A673 (cell line): ENCODE results near the gene DSCAM. TPM values are rescaled to one million over a fixed set of nuclear protein-coding genes. Genes with fewer than 3 reads are reported as not detected.

ENCODE experiments used
- BruUV-seq: library from RNA; stranded (reverse); fragments of 400-500 nt; replicated peaks from 2 replicates; lab custom pipeline; 2021; lab: Mats Ljungman, UMichigan
- CTCF ChIA-PET: fragments of 300-600 bp; sonication (Branson Sonifier 250); formaldehyde crosslinking; loops from one replicate; lab custom pipeline; 2022; ENCODE audit warnings: antibody characterized with exemption; lab: Charles Lee
- POLR2A ChIA-PET: fragments of 300-600 bp; sonication (Branson Sonifier 250); formaldehyde crosslinking; loops from one replicate; lab custom pipeline; 2022; ENCODE audit warnings: antibody characterized with exemption; ENCODE audit not compliant: low non-redundant PET; lab: Charles Lee
- DNase-seq: peaks from one replicate; pipeline ENCODE4 v3.0.0-alpha.2; 2015; ENCODE audit warnings: low spot score
- H3K27ac ChIP-seq: fragments of 200-600 bp; sonication (generic); 2 replicates; pipeline ENCODE4 v1.5.1; 2016; ENCODE audit warnings: mixed run types, low read depth, mild to moderate bottlenecking, mixed read lengths, antibody characterized with exemption, low read length; ENCODE audit not compliant: poor library complexity, severe bottlenecking
- H3K27me3 ChIP-seq: fragments of 200-600 bp; sonication (generic); replicated peaks from 2 replicates; pipeline ENCODE4 v1.6.1; 2017; ENCODE audit warnings: mixed run types, low read depth, mild to moderate bottlenecking, mixed read lengths, antibody characterized with exemption, low read length; ENCODE audit not compliant: insufficient read depth, poor library complexity
- H3K36me3 ChIP-seq: fragments of 200-600 bp; sonication (generic); 2 replicates; pipeline ENCODE4 v1.6.1; 2016; ENCODE audit warnings: mixed run types, mild to moderate bottlenecking, mixed read lengths, antibody characterized with exemption, low read length; ENCODE audit not compliant: insufficient read depth, poor library complexity, severe bottlenecking
- H3K4me1 ChIP-seq: fragments of 200-600 bp; sonication (generic); 2 replicates; pipeline ENCODE4 v1.6.1; 2017; ENCODE audit warnings: mixed run types, mild to moderate bottlenecking, mixed read lengths, antibody characterized with exemption, low read length; ENCODE audit not compliant: insufficient read depth, poor library complexity, severe bottlenecking
- H3K4me3 ChIP-seq: fragments of 200-600 bp; sonication (generic); 2 replicates; pipeline ENCODE4 v1.5.1; 2016; ENCODE audit warnings: low read depth, mixed run types, mild to moderate bottlenecking, mixed read lengths, low read length; ENCODE audit not compliant: poor library complexity, severe bottlenecking
- H3K9me3 ChIP-seq: fragments of 200-600 bp; sonication (generic); 2 replicates; pipeline ENCODE4 v1.6.1; 2016; ENCODE audit warnings: mixed run types, low read depth, mild to moderate bottlenecking, mixed read lengths, antibody characterized with exemption, low read length; ENCODE audit not compliant: poor library complexity, severe bottlenecking
- CTCF ChIP-seq: fragments of 300-800, 200-600 bp; sonication (generic); conservative IDR thresholded peaks from 2 replicates; pipeline ENCODE4 v1.5.1; 2017; ENCODE audit warnings: low read depth, mild to moderate bottlenecking, antibody characterized with exemption, low read length, moderate library complexity, mixed read lengths
- EZH2 ChIP-seq: fragments of 200-600 bp; sonication (generic); IDR thresholded peaks from 2 replicates; pipeline ENCODE4 v1.6.1; 2017; ENCODE audit warnings: borderline replicate concordance, low read depth, mild to moderate bottlenecking, mixed read lengths, antibody characterized with exemption, low read length; ENCODE audit not compliant: poor library complexity, severe bottlenecking
- intact Hi-C: fragments of 100-400 bp; cut with micrococcal nuclease; formaldehyde crosslinking; loops from one replicate; pipeline ENCODE4 v1.10.0; 2022; ENCODE audit not compliant: unreplicated experiment
- total RNA-seq: library from RNA; stranded (reverse); gene quantifications from 2 replicates; pipeline ENCODE4 v1.2.3, GENCODE V29; 2021

Gene DSCAM
- total RNA-seq, 1 experiment from 2014 or later = not detected

GRCh38 chr21:40049931-40050290, 797.0 kb downstream of the DSCAM start:
- Histone ChIP-seq H3K4me3 (no peak overlapping the region), H3K36me3 (no peaks in the 10 kb centered on the region), H3K27me3 (no peaks in the 10 kb centered on the region), H3K9me3 (peaks cover 18% of the 10 kb centered on the region), H3K4me1 (no peaks in the 10 kb centered on the region), H3K27ac (no peak overlapping the region)
- no peak for DNase-seq
- ChIA-PET POLR2A (no interaction called here), CTCF (no interaction called here)
- intact Hi-C loops = no loop called here
- TF ChIP-seq CTCF = no peak
- no TSS peak for BruUV-seq

GRCh38 chr21:40049031-40049930, 797.7 kb downstream of the DSCAM start:
- intact Hi-C loops = no loop called here
- CTCF ChIA-PET = no interaction called here
- Histone ChIP-seq H3K4me1 (no peaks in the 10 kb centered on the region), H3K9me3 (peaks cover 18% of the 10 kb centered on the region), H3K4me3 (no peak overlapping the region), H3K36me3 (no peaks in the 10 kb centered on the region), H3K27me3 (no peaks in the 10 kb centered on the region), H3K27ac (no peak overlapping the region)
- DNase-seq = no peak
- TF ChIP-seq CTCF = no peak
- no peak for TF ChIP-seq EZH2
- POLR2A ChIA-PET = no interaction called here
- no TSS peak for BruUV-seq

- Histone ChIP-seq H3K36me3 (no peaks in the 10 kb centered on the region), H3K9me3 (peaks cover 22% of the 10 kb centered on the region), H3K4me3 (no peak overlapping the region), H3K4me1 (no peaks in the 10 kb centered on the region), H3K27ac (no peak overlapping the region), H3K27me3 (no peaks in the 10 kb centered on the region)
- ChIA-PET POLR2A (no interaction called here), CTCF (no interaction called here)
- no TSS peak for BruUV-seq
- DNase-seq = no peak
- TF ChIP-seq CTCF (no peak), EZH2 (no peak)
- intact Hi-C loops = no loop called here
Observed at GRCh38 chr21:40047993-40048730, 798.8 kb downstream of the DSCAM start.
